ENCODE measurements around the gene HINFP.

DNA sequence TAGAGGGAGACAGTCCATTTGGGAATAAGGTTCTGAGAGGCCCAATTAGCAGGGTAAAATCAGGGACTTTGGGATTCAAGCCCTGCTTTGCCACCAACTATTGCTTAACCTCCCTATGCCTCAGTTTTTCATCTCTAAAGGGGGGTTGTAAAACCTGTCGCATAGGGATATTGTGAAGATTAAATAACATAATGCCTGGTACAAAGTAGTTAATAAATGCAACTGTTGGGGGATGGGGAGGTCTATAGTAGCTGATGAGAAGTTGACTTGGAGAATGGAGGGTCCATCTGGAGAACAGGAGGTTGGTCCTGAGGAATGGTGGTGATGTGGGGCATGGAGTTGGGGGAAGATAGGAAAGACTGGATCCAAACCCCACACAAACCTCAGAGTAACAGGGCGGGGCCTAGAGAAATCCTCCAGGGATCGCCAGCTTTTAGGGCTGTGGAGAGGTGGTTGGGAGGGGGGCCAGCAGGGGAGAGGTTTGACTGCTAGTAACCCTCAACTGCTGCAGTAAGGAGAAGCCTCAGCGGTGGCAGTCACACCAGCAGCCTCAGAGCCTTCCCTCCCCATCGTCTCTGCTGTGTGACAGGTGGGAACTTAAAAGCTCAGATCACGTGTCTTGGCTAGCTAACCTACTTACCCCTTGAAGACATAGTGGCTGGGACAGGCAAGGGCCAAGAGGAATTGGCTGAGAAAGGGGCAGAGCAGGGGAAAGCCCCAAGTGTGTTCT lies 26.4 kb downstream of the HINFP start:
- TF ChIP-seq PPARA (CRISPR knock-in tag; IDR thresholded peaks at IDR 0.05; ENCODE audit: borderline replicate concordance) (no peak), ESRRG (CRISPR knock-in tag; IDR thresholded peaks at IDR 0.05) (no peak), ZC3H10 (CRISPR knock-in tag; IDR thresholded peaks at IDR 0.05) (no peak), ZNF8 (CRISPR knock-in tag; IDR thresholded peaks at IDR 0.05) (no peak), ZNF565 (CRISPR knock-in tag; conservative IDR thresholded peaks at IDR 0.05; ENCODE audit: low read depth) (no peak), ZNF70 (CRISPR knock-in tag; IDR thresholded peaks at IDR 0.05) (no peak), GLIS3 (CRISPR knock-in tag; IDR thresholded peaks at IDR 0.05) (no peak), TCF4 (CRISPR knock-in tag; IDR thresholded peaks at IDR 0.05; ENCODE audit: borderline replicate concordance) (no peak), CSRNP3 (CRISPR knock-in tag; IDR thresholded peaks at IDR 0.05) (no peak), OSR1 (CRISPR knock-in tag; IDR thresholded peaks at IDR 0.05) (no peak), RARB (CRISPR knock-in tag; IDR thresholded peaks at IDR 0.05) (no peak), ZFP30 (CRISPR knock-in tag; IDR thresholded peaks at IDR 0.05) (no peak), ZFP3 (CRISPR knock-in tag; IDR thresholded peaks at IDR 0.05) (no peak)
- TF ChIP-seq, protein P1, sequence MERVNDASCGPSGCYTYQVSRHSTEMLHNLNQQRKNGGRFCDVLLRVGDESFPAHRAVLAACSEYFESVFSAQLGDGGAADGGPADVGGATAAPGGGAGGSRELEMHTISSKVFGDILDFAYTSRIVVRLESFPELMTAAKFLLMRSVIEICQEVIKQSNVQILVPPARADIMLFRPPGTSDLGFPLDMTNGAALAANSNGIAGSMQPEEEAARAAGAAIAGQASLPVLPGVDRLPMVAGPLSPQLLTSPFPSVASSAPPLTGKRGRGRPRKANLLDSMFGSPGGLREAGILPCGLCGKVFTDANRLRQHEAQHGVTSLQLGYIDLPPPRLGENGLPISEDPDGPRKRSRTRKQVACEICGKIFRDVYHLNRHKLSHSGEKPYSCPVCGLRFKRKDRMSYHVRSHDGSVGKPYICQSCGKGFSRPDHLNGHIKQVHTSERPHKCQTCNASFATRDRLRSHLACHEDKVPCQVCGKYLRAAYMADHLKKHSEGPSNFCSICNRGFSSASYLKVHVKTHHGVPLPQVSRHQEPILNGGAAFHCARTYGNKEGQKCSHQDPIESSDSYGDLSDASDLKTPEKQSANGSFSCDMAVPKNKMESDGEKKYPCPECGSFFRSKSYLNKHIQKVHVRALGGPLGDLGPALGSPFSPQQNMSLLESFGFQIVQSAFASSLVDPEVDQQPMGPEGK (CRISPR knock-in tag; IDR thresholded peaks at IDR 0.05; ENCODE audit: borderline replicate concordance): no peak
